Tibial artery (tissue), 4 donors: ENCODE data around the gene SSR3.
A peak's percentile ranks its signal among the peaks of the same experiment; 100 is the strongest.

Experiments used
- DNase-seq, 2 donors: peaks; one replicate each; pipeline ENCODE4 v3.0.0-alpha.2; 2019
- H3K27ac ChIP-seq, 2 donors: fragments of 200-600 bp; sonication (generic) in 1 of 2; 1 replicate in 1 of 2; 2 replicates in 1 of 2; pipeline ENCODE4 v1.5.1; 2018 to 2019; ENCODE audit warnings: mild to moderate bottlenecking in 1 of 2
- H3K27me3 ChIP-seq, 2 donors: fragments of 200-600 bp; sonication (generic) in 1 of 2; one replicate each; pipeline versions ENCODE4 v1.5.1 to v1.6.0; 2016 to 2019
- H3K36me3 ChIP-seq, 3 donors: fragments of 200-600 bp; sonication (generic) in 2 of 3; one replicate each; pipeline ENCODE4 v1.5.1; 2016 to 2019; ENCODE audit warnings: mild to moderate bottlenecking in 2 of 3
- H3K4me1 ChIP-seq, 4 donors: fragments of 200-600 bp; sonication (generic) in 2 of 4; 1 replicate in 3 of 4; 2 replicates in 1 of 4; pipeline ENCODE4 v1.5.1; 2016 to 2019
- H3K4me3 ChIP-seq, 2 donors: fragments of 200-600 bp; sonication (generic) in 1 of 2; 1 replicate in 1 of 2; 2 replicates in 1 of 2; pipeline ENCODE4 v1.5.1; 2018 to 2019; ENCODE audit warnings: mild to moderate bottlenecking in 2 of 2
- H3K9me3 ChIP-seq, 3 donors: fragments of 200-600 bp; sonication (generic) in 1 of 3; one replicate each; pipeline ENCODE4 v1.5.1; 2016 to 2019
- intact Hi-C: fragments of 100-400 bp; cut with DNase I; formaldehyde crosslinking; loops from one replicate; pipeline ENCODE4 v1.15.0; 2023; ENCODE audit warnings: low total_unique reads
- TF ChIP-seq, protein P1 (sequence below), 2 experiments: fragments of 200-600 bp in 1 of 2; fragments of 450-650 bp in 1 of 2; IDR thresholded peaks; one replicate each; pipeline ENCODE4 v1.5.1; 2017 to 2019; ENCODE audit warnings: antibody characterized with exemption in 2 of 2, mild to moderate bottlenecking in 1 of 2, moderate library complexity in 1 of 2

The SSR3 gene

DNA sequence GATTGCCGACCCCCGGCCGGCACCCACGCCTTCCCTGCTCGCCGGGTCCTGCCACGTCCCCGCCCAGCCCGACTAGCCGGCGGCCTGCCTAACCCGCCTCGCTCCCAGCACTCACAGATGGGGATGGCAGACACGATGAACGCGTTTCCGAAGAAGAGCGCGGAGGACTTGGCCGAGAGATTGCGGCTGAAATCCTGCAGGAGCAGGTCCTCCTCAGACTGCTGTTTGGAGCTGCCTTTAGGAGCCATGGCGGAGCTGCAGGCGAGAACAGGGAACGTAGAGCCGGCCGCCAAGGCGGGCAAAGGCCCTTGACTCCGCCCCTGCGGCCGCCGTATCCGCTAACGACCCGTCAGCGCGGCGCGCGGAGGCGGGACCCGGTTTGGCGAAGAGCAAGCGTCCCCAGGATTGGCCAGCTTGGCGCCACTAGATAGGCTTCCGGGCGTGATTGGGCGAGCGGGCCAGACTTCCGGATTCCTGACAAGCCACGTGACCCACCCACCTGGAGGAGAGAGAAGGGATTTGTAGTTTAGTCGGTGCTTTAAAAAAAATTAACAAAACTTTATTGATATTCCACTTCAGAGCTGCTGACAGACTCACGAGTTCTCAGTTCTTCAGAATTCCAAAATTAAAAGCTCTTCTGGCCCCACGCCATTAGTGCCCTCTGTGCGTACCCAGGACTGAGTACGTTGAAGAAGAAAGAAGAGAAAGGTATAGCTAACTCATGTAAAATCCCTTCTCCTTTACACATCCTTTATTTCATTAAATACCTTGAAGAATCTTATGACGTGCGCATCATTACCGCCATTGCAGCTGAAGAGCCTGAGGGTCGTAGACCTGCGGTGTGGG, at the start of gene SSR3:
TSS of gene SSR3 (minus strand) at position 276 of the 846 bp plus-strand sequence. CDS start at position 248, 28 bp downstream.
- Histone ChIP-seq H3K36me3 (peaks cover 0 to 7% (median 0%) of the 10 kb centered on the region in 3 donors), H3K27ac (peak within 1 kb of the TSS; percentile 76 to 85), H3K4me1 (peaks cover 0 to 38% (median 19%) of the 10 kb centered on the region in 4 donors), H3K9me3 (no peaks in the 10 kb centered on the region), H3K27me3 (no peaks in the 10 kb centered on the region), H3K4me3 (peak within 1 kb of the TSS; percentile 84 to 85)
- intact Hi-C loops: loop anchor here (5.0 to 10.0 kb wide), 3 partner anchors 120 to 577 kb away; partner anchors contain the start of genes LEKR1 and TIPARP
- DNase-seq: peak; percentile 99 to 100
- TF ChIP-seq, protein P1, sequence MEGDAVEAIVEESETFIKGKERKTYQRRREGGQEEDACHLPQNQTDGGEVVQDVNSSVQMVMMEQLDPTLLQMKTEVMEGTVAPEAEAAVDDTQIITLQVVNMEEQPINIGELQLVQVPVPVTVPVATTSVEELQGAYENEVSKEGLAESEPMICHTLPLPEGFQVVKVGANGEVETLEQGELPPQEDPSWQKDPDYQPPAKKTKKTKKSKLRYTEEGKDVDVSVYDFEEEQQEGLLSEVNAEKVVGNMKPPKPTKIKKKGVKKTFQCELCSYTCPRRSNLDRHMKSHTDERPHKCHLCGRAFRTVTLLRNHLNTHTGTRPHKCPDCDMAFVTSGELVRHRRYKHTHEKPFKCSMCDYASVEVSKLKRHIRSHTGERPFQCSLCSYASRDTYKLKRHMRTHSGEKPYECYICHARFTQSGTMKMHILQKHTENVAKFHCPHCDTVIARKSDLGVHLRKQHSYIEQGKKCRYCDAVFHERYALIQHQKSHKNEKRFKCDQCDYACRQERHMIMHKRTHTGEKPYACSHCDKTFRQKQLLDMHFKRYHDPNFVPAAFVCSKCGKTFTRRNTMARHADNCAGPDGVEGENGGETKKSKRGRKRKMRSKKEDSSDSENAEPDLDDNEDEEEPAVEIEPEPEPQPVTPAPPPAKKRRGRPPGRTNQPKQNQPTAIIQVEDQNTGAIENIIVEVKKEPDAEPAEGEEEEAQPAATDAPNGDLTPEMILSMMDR (IDR thresholded peaks at IDR 0.05): peak; percentile 46 to 78

DNA sequence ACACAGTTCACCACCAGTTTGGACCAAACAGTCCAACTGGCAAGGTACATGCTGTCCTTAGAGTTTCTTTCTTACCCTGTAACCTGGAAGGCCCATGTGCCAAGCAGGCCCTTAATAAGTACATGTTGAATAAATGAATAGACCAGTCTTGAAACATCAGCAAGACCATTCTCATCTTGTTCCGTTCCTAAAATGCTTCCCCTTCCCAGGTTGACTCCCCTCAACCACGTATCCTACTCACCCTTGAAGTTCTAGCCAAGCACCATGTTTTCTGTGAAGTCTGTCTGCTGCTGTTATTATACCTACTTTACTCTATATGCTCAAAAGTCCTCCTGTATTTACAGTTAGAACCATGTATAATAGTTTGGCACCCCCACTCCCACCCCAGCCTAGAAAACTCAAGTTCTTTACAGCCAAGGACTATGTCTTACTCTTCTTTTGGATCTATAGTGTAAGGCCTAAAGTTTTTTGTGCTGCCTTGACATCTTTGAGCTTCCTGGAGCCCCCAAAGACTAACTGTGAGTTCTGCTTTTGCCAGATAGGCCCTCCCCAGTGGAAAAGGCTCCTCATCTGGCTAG, 49.2 kb upstream of the SSR3 start:
- TF ChIP-seq, protein P1 (IDR thresholded peaks at IDR 0.05): no peak
- Histone ChIP-seq H3K27ac (no peak overlapping the region), H3K4me1 (peaks cover 0 to 16% (median 3%) of the 10 kb centered on the region in 4 donors), H3K9me3 (no peaks in the 10 kb centered on the region), H3K4me3 (no peak overlapping the region), H3K36me3 (no peaks in the 10 kb centered on the region), H3K27me3 (no peaks in the 10 kb centered on the region)
- intact Hi-C loops: no loop called here
- no peak for DNase-seq

DNA sequence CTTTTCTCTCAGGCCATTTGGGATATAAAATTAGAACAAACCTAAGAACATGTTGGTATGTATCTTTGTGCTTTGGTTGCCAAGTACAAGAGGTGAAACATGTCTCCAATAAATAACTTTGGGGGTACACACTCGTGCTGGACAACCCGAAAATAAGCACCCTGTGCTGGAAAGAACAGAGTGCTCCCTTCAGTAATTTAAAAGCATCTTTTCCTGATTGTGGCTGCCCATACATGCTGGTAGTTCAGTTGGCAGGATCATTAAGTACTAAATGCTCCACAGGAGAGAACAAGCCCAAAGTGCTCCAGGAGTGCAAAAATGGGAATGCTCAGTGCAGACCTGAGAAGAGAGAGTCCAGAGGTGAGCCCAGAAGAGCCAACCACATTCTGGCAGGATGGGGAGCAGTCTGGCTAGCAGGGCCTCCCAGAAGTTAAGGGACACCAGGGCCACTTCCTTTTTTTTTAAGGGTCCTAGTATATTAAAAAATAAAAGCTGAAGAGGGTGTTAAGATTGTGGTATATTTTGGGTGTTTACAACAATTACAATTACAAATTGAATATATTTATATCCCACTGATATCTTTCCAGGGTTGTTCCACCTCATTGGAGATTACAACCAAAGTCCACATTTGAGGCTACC, 48.6 kb upstream of the SSR3 start:
- intact Hi-C loops: no loop called here
- H3K9me3 ChIP-seq: no peaks in the 10 kb centered on the region
- H3K36me3 ChIP-seq: no peaks in the 10 kb centered on the region
- H3K4me3 ChIP-seq: no peak overlapping the region
- peaks cover 0 to 16% (median 3%) of the 10 kb centered on the region in 4 donors for H3K4me1 ChIP-seq
- H3K27ac ChIP-seq: no peak overlapping the region
- DNase-seq: no peak
- no peaks in the 10 kb centered on the region for H3K27me3 ChIP-seq
- TF ChIP-seq, protein P1 (IDR thresholded peaks at IDR 0.05): no peak

DNA sequence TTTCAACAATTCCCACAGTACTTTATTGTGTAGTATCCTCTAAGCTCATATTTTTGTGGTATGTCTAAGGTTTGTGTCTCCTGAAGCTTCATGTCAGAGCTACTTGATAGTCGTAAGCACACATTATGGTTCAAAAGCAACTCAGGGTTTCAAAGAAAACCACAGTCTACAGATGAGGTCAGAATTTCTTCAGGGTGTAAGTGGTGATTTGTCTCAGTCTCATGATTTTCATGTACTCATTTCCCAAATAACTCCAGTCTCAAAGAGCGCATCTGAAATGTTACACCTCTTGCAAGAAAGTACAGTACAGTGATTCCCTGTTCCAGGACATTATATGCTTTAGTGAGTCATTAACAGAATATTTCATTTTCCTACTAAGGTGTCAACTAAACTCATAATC, 47.5 kb upstream of the SSR3 start:
- no peaks in the 10 kb centered on the region for H3K9me3 ChIP-seq
- intact Hi-C loops: no loop called here
- H3K27me3 ChIP-seq: no peaks in the 10 kb centered on the region
- no peaks in the 10 kb centered on the region for H3K36me3 ChIP-seq
- TF ChIP-seq, protein P1 (IDR thresholded peaks at IDR 0.05): no peak
- no peak overlapping the region for H3K27ac ChIP-seq
- H3K4me3 ChIP-seq: no peak overlapping the region
- peaks cover 0 to 16% (median 3%) of the 10 kb centered on the region in 4 donors for H3K4me1 ChIP-seq
- no peak for DNase-seq

DNA sequence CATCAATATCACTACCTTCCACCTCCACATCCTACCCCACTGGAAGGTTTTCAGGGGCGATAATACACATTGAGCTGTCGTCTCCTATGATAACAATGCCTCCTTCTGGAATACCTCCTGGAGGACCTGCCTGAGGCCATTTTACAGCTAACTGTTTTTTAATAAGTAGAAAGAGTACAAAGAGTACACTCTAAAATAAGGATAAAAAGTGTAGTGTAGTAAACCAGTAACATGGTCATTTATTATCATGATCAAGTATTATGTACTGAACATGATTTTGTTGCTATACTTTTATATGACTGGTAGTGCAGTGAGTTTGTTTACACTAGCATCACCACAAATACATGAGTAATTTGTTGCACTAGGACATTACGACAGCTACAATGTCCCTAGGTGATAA, 46.6 kb upstream of the SSR3 start:
- H3K27ac ChIP-seq: no peak overlapping the region
- H3K4me3 ChIP-seq: no peak overlapping the region
- no peaks in the 10 kb centered on the region for H3K36me3 ChIP-seq
- no peak for DNase-seq
- H3K27me3 ChIP-seq: no peaks in the 10 kb centered on the region
- no peaks in the 10 kb centered on the region for H3K9me3 ChIP-seq
- TF ChIP-seq, protein P1 (IDR thresholded peaks at IDR 0.05): no peak
- intact Hi-C loops: no loop called here
- H3K4me1 ChIP-seq: peaks cover 0 to 12% (median 3%) of the 10 kb centered on the region in 4 donors
